ENCODE measurements around the gene TMA7B.
"Not testable (repeated sequence)": the region's sequence is repeated elsewhere in the genome, so short reads cannot be mapped to it uniquely, and the experiment has no call there.

The TMA7B gene

DNA sequence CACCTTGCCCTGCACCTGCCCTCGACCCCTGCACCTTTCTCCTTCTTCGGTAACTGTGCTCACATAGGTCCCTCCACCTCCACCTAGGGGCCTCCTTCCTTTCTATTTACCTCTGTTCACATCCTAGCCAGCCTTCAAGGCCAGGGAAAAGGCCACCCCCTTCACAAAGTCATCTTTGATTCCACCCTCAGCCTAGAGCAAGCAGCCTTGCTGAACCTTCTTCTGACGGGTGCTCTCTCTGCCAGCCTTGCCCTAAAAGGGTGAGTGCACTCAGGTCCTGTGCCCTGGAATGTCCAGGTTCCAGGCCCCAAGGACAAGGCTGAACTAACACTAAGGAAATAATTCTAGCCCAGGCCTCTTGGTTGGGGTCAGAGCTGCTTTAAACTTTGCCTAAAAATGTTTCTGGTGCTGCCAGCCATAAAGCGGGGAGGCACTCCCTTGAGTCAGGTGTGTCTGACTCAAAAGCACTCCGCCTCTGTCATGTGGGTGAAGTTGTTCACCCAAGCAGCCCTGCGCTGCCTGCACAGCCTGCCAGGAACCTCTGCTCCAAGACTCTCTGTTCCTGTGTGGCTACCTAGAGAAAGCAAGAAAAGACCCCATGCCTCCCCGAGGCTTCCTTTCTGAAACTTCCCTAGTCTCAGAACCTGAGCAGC, 25.3 kb downstream of the TMA7B start:
- no peak for DNase-seq

DNA sequence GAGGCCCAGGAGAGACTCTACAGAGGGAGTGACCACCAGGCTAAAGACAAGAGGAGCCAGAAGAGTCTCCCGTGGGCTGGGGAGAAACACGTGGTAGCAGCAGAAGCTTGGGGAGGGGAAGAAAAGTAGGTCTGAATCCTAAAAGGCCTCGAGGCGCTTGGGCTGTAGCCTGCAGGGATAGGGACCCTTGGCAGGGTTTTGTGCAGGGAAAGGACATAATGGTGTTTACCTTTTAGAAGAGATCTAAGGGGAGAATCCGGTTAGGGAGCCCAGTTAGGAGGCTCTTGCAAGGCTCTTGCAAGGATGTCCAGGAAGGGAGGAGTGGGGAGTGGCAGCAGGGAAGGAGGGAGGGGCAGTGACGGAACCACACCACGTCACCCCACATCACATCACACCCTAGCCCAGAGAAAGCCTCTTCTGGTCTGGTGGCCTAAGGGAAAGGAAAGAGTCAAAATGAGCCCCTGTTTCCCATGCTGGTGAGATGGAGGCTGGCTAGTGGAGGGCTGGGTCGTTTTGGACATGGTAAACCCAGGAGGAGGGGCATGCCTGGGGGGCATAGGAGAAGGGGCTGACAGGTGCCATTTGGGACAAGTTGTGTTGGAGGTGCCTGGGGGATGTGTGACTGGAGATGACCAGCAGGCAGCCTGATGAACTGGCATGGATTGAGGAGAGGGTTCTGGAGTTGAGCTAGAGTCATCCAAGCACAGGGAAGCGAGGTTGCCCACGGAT, 28.4 kb downstream of the TMA7B start:
- no peak for DNase-seq

DNA sequence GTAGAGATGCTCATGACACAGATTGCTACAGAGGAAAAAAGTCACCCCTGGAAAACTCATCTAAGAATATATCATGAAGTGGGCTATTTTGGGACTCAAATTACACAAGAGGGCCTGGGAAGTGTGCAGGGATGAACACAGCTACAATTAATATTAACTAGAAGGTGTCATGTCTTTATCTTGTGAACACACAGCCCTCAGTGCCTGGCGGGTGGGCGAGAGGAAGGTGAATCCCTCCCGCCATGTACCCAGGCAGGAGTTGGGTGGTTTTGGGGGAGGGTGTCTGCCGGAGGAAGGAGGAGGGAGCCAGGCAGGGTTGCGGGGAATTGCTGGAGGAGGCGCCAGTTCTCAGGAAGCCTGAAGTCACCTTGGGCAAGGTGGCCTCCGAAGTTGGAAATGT, 29.4 kb downstream of the TMA7B start:
- DNase-seq, result no peak

DNA sequence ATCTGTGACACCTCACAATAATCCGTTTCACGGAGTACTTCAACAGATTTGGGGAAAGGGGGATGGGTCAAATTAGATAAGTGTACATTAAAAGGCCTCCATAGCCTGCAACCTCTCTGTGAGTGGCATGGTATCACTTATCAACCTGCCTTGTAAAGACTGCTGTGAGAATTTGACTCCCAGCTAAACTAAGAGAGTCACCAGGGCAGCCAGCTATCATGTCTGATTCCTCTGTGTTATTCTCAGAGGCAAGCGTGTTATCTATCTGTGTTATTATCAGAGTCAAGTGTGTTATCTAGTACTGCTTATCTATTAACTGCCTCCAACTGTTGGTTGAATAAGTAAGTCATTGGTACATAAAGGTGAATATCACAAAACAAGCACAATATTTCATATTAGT, 30.5 kb downstream of the TMA7B start:
- no peak for DNase-seq

DNA sequence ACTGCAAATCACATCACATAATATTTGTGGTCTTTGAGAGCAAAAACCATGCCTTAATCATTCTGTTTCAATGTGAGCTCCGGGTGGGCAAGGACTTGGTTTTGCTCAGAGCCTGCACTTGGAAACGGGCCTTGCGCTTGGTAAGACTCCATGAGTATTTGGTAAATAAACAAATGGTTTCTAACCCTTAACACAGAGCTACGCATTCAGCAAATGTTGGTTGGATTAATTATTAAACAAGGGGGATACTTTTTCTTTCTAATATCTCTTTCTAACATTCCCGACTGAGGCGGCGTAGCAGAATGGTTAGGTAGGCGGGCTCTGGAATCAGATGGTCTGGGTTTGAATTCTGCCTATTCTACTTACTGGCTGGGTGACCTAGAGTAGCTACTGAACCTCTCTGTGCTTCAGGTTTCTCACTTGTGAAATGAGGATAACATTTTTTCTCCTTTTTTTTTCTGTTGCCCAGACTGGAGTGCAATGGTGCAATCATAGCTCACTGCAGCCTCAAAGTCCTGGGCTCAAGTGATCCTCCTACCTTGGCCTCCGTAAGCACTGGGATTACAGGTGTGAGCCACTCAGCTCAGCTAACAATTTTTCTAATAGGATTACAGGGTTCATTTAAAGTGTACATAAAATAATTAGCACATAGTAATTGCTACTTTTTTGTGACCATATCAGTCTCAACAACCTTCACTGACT, 31.1 kb downstream of the TMA7B start:
- no peak for DNase-seq

DNA sequence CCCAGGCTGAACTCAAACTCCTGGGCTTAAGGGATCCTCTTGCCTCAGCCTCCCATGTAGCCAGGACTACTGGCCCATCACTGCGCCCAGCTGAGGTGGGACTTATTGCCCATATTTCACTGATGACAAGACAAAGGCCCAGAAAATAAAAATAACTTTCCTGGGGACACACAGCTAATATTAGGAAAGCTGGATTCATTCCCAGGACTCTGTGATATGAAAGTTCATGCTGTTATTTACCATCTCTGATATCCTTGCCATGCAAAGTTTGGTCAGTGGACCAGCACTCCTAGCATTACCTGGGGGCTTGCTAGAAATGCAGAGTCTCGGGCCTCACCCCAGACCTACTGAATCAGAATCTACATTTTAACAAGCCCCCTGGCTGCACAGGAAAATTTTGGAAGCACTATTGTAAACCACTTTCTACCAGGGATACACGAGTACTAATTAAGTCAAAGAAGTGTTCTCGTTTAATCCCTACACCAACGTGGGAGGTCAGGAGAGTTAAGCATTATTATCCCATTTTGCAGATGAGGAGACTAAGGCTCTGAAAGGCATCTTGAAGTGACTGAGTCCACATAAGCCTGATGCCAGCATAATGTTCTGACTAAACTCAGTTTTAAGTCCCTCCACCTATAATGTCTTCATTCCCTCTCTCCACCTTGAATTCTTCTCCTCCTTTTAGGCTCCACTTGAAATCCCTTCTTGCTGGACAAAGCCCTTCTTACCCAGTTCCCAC, 32.1 kb downstream of the TMA7B start:
- DNase-seq, result no peak

DNA sequence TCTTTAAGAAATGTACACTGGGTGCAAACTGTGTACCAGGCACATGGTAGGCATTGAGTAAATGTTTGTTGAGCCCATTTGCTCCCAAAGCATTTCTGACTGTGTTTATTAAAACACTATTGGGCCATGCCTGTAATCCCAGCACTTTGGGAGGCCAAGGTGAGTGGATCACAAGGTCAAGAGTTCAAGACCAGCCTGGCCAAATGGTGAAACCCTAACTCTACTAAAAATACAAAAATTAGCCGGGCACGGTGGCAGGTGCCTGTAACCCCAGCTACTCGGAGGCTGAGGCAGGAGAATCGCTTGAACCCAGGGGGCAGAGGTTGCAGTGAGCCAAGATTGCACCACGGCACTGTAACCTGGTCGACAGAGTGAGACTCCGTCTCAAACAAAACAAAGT, 32.7 kb downstream of the TMA7B start:
- not testable (repeated sequence) for DNase-seq

DNA sequence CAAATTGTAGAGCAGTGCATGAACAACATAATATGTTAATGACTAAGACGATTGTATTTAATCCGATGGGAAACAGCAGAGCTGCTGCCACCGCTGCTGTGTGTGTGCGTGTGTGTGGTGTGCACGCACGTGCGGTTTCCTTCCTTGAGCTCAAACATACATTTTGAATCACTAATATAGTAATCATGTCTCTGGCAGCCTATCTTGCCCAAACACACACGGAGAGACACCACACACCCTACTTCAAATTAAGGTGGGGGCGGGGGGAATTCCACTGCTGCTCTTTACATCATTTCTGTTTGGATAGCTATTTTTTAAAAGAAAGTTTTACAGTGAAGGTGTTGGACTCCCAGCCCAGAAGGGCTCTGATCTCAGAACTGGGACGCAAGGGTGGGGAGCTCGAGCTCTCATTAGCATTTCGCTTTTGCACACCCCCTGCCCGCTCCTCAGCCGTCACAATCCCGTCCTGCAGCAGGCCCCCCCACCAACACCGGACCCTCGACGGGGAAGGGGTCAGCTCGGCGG, 33.9 kb downstream of the TMA7B start:
- DNase-seq, result no peak

DNA sequence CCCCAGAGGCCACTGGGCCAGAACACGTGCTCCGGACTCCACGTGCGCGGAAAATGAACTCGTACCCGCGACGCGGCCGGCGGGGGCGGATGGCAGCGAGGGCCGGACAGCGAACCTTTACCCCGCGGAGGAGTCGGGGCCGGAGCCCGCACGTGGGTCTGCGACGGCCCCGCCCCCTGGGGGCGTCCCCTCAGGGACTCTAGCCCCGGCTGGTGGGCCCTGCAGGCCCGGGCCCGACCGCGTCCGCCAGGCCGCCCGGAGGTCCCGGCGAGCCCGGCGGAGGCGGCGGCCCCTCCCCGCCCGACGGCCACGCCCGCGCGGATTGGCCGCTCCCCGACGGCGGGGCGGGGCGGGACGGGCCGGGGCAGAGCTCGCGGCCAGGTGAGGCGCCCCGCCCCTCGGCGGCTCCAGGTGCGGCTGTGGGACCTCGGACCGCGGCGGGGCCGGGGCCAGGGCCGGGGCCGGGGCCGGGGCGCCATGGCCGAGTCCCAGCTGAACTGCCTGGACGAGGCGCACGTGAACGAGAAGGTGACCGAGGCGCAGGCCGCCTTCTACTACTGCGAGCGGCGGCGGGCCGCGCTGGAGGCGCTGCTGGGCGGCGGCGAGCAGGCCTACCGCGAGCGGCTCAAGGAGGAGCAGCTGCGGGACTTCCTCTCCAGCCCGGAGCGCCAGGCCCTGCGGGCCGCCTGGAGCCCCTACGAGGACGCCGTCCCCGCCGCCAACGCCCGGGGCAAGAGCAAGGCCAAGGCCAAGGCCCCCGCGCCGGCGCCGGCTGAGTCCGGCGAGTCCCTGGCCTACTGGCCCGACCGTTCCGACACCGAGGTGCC, 34.6 kb downstream of the TMA7B start, which contains the start of gene FAM83F:
FAM83F (plus strand) TSS at position 389 of the 827 bp plus-strand sequence; CDS start at position 478, 89 bp downstream.
- no peak for DNase-seq

DNA sequence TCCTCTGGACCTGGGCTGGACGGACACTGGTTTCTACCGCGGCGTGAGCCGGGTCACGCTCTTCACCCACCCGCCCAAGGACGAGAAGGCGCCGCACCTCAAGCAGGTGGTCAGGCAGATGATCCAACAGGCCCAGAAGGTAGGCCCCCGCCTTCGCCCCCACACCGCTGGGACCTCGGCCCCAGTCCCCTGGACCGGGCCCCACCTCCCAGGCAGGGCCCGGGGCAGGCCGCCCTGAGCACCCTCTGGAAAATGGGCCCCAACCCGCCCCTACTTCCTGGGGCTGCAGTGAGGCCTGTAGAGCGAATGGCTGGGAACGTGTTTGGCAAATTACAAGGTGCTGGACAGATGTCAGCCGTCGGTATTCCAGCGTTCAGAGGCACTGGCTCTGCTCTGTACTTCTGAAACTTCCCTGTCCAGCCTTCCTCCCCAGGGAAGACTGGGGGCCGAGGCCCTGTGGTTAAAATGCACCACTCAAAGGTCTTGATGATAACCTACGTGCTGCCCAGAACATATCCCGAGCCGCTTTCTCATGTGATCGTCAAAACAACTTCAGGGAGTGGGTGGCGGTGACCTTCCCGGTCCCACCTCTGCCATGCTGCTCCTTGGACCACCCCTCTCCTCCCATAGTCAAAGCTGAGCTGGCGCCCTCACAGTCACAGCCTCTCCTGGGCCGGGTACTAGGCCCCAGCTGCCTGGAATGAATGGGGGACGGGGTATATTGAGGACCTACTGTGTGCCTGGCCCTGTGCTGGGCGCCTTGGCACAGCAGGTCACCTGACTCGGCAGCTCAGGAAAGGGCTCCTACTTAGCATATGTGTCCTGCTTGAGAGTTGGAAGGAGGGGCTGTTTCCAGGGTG, 35.4 kb downstream of the TMA7B start:
- DNase-seq, result no peak

DNA sequence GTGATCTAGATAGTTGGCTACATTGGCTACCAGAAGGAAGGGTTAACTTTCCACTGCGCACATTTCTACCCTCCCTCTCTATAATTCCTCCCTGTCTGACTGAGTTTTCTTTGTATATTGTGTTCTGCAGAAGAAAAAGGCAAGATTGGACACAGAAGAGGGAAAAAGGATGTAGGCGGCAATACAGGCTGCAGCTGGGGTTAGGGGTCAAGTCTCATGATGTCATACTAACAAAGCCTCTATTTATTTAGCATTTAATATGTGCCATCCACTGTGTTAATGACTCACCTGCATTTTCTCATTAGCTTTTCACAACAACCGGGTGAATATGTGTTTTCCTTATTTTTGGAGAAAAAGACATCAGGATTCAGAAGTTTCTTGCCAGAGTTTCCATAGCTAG, 36.5 kb downstream of the TMA7B start:
- no peak for DNase-seq

DNA sequence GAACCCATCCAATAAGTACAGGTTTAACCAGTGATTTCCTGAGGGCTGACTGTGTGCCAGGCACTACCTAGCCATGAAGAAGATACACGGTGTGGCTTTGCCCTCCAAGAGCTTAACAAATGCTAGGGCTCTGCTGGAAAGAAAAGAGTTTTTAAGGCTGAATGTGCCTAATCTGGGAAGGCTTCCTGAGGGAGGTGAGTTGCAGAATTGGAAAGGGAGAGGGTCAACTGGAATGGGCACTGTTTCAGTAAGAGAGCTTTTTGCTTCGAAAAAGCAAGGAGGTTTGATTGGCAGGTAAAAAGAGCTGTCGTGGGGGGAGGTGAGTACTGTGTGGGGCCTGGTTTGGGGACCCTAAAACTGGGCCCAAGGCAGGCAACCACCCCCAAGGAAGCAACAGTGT, 37.2 kb downstream of the TMA7B start:
- DNase-seq, result no peak

DNA sequence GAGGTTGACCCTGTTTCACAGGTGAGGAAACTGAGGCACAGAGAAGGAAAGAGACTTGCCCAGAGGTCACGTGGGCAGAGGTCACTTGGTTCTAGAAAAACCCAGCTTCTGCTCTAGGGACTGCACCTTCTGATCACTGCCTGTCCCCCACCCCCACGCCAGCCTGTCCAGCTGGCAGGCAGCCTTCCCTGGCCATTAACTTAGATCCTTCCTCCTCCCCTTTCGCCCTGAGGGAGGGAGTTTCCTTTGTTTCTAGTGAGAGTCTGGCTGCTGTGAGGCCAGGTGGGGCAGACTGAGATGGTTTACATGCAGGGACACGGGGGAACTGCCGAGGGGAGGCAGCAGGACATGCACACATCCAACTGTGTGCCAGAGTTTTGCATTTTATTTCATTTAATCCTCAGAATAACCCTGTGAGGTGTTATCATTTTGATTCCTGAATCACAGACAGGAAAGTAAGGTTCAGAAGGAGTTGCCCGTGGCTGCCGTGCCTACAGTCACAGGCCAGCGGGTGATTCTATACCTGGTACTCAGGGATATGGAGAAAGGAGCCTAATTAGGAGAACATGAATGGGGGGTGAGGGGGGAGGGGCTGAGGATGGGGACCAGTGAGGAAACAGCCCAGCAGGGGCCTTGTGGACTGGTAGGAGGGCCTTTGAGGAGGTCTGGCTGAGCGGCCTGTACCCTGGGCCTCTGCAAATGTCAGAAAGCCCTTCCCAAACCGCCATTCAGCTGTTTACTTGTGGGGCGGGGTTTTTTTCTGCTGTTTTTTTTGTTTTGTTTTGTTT, 37.9 kb downstream of the TMA7B start:
- no peak for DNase-seq

DNA sequence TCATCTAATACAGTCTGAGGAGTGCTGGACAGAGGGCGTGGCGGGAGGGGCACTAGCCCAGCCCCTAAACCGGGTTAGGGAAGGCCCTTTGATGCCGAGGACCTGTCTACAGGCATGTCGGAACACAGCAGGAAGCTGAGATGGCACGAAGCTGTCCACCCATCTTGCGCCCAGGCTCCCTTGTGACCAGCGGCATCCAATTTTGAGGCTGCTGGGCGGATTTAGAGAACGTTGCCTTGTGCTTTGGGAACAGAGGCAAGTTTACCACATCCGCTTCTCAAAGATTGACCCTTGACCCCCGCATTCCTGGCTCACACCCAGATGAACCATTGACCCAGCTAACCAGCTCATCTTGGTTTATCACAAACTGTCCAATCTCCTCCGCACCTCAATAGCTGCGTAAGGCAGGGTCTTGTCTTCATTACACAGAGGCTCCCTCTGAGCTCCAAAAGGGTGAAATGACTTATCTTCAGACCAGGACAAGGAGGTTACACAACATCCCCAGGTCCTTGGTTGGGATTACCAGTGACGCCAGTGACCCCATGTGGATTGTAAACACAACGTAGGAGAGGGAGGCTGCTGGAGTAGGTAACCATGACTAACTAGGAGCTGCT, 39.1 kb downstream of the TMA7B start:
- DNase-seq, result peak; percentile 10

DNA sequence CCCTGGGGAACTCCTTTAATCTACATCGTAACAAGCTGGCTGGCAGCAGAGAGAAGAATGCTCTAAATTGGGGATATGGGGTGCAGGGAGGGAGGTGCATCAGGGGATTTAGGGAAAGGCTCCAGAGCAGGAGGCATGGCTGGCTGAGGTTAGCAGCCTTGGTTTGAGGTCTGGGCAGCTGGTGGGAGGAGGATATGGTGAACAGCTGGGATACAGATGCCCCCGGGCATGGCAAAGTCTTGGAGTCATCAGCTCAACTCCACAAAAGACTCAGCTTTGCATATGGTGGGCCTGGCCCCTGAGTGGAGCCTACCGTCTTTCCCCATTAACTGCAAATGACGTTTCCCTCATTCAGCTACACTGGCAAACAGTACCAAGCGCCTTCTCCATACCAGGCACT, 40.0 kb downstream of the TMA7B start:
- DNase-seq, result no peak

DNA sequence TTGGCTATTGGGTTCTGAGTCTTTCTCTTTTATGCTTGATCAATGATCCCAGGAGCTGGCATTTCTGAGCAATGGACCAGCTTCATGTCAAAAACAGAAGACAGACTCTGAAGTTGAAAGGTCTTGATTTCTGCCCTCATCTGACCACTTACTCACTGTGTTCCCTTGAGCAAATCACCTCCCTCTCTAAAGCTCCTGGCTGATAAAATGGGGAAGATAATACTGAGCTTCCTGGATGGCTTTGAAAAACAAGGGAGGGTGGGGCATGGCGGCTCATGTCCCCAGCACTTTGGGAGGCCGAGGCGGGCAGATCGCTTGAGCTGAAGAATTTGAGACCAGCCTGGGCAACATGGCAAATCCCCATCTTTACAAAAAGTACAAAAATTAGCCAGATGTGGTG, 40.9 kb downstream of the TMA7B start:
- no peak for DNase-seq

DNA sequence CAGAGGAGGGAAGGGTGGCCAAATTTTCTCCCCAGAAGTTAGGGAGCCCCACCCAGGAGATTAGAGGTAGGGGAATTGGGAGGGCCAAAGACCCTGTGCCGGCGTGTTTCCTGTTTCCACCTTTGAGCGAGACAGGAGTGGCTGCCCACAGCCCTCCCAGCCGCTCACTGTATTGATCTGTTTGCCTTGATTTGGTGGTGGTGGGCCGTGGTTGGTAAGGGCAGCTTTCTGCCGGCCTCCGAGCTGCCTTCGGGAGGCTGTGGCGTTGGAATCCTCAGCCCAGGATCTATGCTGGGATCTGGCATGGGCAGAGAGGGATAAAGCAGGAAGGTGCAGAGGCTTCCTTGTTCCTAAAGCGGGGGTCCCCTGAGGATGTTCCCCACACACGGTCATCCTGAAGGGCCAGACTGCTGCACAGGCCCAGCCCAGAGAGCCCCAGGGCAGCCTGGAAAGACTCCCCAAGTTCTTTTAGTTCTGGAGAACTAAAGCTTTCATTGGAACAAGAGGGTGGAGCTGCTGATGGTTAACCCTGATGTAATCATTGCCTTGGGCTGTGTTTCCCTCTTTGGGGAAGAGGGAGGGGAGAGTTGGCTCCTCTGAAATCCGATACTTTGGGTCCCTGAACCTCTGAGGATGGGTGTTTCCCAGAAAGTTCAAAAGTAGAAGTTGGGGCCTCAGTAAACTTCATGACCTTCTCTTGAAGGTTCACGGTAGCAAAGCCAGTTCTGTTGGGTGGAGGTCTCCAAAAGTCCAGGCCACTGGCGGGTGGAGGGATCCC, 41.8 kb downstream of the TMA7B start:
- DNase-seq, result no peak

DNA sequence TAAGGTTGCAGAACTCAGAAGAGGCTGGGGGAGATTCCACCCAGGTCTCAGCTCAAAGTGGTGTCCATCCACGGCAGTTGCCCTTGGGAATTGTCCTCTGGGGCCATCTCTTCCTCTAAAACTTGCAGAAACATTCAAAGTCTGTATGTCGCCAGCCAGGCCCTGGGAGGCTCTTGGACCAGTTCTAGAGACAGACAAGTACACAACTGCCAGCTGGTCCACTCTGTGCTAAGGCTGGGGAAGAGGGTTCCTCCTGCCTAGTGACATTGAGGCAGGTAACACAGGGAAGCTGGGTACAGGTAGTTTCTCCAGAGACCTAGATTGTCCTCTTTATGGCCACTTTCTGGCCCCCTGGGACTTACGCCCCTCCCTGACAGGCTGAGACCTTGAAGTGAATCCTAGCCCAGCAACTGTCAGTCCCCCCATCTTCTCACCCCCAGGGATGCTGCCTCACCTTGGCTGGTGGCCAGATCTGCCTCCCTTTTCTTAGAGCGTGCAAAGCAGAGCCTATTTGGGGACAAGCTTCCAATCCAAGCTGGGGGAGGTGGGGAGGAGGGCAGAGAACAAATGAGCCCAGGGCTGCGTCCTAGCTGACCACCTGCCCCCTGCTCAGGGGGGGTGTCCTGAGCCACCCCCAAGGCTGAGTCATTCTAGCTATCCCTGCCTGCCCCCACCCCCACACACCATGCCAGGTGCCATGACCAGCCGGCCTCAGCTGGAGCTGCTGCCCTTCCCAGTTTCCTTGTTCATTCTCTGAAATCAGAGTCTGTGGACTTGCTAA, 42.9 kb downstream of the TMA7B start:
- DNase-seq, result no peak
